Measurements from ENCODE around the gene NCKAP5.

The NCKAP5 gene

DNA sequence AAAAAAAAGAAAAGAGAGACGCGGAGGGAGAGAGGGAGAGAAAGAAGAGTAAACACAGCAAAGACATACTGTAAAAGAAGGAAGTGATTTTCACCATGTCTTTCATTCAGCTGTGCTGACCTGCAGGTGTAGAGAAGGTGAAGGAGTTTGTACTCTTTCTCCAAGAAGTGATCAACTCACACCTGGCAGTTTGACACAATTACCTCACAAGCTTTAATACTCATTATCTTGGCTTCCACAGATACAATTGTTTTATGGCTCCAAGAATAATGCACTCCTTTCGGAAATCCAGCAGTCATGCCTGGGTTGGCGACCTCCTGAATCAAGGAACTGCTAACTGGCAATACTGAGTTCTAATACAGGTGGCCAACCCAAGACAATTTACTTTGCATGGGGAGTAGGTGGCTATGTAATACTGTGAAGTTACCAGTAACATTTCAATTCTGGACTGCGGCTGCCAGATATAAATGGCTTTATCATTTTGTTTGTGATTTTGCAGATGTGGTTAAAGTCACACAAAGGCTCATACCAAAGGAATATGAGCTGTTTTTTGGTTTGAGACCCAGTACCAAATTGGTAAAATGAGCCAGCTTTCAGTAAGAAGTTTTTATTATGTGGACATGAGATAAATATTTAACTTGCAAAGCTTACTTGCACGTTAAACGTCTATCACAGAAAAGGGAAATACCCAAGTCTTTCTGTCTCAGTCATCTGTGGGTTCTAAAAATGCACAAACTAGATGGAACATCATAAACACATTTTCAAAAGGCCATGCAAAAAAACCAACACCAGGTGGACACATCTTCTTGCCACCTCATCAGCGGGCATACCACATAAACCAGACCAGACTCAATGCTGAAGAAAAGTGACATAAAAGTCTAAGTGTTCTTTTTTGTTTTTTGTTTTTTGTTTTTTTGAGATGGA lies 69.3 kb downstream of the NCKAP5 start:
- no peaks in the 10 kb centered on the region for H3F3A ChIP-seq (ENCODE audit: insufficient read depth, low read length)
- H3K4me3 ChIP-seq (ENCODE audit: low read depth, low read length, poor library complexity, severe bottlenecking) = no peak overlapping the region
- H3K9ac ChIP-seq (ENCODE audit: low read length) = no peak overlapping the region
- H3K27me3 ChIP-seq (ENCODE audit: insufficient read depth, low read length) = no peaks in the 10 kb centered on the region
- no peaks in the 10 kb centered on the region for H3K9me2 ChIP-seq (ENCODE audit: low read depth, low read length)
- no peaks in the 10 kb centered on the region for H3K9me3 ChIP-seq (ENCODE audit: low read length)
- H3K79me2 ChIP-seq (ENCODE audit: insufficient read depth, low read length) = no peaks in the 10 kb centered on the region
- TF ChIP-seq EZH2 (IDR thresholded peaks at IDR 0.05; ENCODE audit: borderline replicate concordance, low read length) = no peak
- TF ChIP-seq, protein P1, sequence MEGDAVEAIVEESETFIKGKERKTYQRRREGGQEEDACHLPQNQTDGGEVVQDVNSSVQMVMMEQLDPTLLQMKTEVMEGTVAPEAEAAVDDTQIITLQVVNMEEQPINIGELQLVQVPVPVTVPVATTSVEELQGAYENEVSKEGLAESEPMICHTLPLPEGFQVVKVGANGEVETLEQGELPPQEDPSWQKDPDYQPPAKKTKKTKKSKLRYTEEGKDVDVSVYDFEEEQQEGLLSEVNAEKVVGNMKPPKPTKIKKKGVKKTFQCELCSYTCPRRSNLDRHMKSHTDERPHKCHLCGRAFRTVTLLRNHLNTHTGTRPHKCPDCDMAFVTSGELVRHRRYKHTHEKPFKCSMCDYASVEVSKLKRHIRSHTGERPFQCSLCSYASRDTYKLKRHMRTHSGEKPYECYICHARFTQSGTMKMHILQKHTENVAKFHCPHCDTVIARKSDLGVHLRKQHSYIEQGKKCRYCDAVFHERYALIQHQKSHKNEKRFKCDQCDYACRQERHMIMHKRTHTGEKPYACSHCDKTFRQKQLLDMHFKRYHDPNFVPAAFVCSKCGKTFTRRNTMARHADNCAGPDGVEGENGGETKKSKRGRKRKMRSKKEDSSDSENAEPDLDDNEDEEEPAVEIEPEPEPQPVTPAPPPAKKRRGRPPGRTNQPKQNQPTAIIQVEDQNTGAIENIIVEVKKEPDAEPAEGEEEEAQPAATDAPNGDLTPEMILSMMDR (IDR thresholded peaks at IDR 0.05; ENCODE audit: low read length) = no peak
- H3K36me3 ChIP-seq (ENCODE audit: insufficient read depth, low read length) = no peaks in the 10 kb centered on the region
- no peaks in the 10 kb centered on the region for H4K20me1 ChIP-seq (ENCODE audit: insufficient read depth, low read length)
- no peak overlapping the region for H2AFZ ChIP-seq (ENCODE audit: low read length)
- peaks cover 19% of the 10 kb centered on the region for H3K4me1 ChIP-seq (ENCODE audit: insufficient read depth, low read length, severe bottlenecking)
- H3K27ac ChIP-seq (ENCODE audit: low read depth, low read length, poor library complexity, severe bottlenecking) = peak overlapping the region; percentile 78
- 0 out of 2 replicates have a peak overlapping the region, but pooled peaks have one; percentile 8 for H3K4me2 ChIP-seq (ENCODE audit: low read length)

DNA sequence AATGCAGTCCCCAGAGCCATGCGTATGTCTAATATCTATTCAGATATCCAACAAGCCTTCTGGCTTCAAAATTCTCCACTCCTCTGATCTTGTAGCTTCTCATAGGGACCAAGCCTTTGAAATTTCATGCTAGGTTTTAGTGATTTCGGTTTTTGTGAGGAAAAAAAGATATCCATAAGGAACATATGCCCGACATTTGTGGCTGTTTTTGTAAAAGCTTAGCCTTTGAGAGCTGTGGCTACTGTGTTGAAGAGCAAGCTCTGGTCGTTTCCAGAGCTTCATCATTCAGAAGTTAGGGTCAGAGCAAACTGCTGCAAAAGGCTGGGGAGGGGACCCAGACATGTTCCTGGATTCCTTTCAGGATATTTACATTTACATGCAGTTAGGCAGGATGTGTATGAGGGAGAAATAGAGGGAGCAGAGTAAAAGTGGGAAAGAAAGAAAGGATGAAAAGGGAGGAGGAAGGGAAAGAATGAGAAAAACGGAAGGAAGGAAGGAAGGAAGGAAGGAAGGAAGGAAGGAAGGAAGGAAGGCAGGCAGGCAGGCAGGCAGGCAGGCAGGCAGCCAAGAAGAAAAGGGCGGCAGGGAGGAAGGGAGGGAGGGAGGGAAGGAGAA lies 70.2 kb downstream of the NCKAP5 start:
- no peak overlapping the region for H2AFZ ChIP-seq (ENCODE audit: low read length)

DNA sequence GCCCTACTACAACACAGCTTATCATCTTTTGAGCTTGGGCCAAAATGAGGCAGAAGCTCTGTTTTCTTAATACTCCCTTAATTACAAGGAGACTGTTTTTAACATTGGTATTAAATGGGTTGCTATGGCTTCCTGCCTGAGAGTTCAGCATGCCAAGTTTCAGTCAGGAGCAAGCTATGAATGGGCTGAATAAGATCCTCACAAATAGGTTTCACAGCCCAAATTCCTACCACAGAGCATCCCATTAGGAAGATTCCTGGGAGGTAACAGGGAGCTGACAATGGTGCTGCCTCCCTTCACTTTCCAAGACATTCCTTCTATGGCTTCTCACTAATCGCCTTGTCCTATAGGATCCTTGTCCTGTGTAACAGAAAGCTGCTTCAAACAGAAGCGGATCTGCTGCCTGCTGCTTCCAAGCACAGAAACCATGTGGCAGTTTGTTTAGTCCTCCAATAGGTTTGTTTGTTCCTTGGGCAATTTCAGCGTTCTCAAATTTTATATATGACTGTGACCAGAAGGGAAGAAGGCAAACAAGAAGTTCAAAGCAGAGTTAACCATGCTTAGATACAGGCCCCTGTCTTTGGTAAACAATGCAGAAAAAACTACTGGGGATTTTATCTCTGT lies 70.9 kb downstream of the NCKAP5 start:
- H3K9me2 ChIP-seq (ENCODE audit: low read depth, low read length) = no peaks in the 10 kb centered on the region
- H3K4me1 ChIP-seq (ENCODE audit: insufficient read depth, low read length, severe bottlenecking) = peaks cover 19% of the 10 kb centered on the region
- H3K4me2 ChIP-seq (ENCODE audit: low read length) = no peak overlapping the region
- TF ChIP-seq EZH2 (IDR thresholded peaks at IDR 0.05; ENCODE audit: borderline replicate concordance, low read length) = no peak
- TF ChIP-seq, protein P1 (IDR thresholded peaks at IDR 0.05; ENCODE audit: low read length) = no peak
- no peaks in the 10 kb centered on the region for H3K36me3 ChIP-seq (ENCODE audit: insufficient read depth, low read length)
- H4K20me1 ChIP-seq (ENCODE audit: insufficient read depth, low read length) = no peaks in the 10 kb centered on the region
- no peak overlapping the region for H3K4me3 ChIP-seq (ENCODE audit: low read depth, low read length, poor library complexity, severe bottlenecking)
- H3K9me3 ChIP-seq (ENCODE audit: low read length) = no peaks in the 10 kb centered on the region
- H3K79me2 ChIP-seq (ENCODE audit: insufficient read depth, low read length) = no peaks in the 10 kb centered on the region
- no peaks in the 10 kb centered on the region for H3F3A ChIP-seq (ENCODE audit: insufficient read depth, low read length)
- H3K27me3 ChIP-seq (ENCODE audit: insufficient read depth, low read length) = no peaks in the 10 kb centered on the region
- H3K27ac ChIP-seq (ENCODE audit: low read depth, low read length, poor library complexity, severe bottlenecking) = peak overlapping the region; percentile 27
- no peak overlapping the region for H3K9ac ChIP-seq (ENCODE audit: low read length)
- H2AFZ ChIP-seq (ENCODE audit: low read length) = no peak overlapping the region

More for the DNA sequence above, 70.2 kb downstream of the NCKAP5 start:
- Histone ChIP-seq H3K79me2 (ENCODE audit: insufficient read depth, low read length) (no peaks in the 10 kb centered on the region), H3K4me2 (ENCODE audit: low read length) (no peak overlapping the region), H3K27ac (ENCODE audit: low read depth, low read length, poor library complexity, severe bottlenecking) (peak overlapping the region; percentile 27), H3K36me3 (ENCODE audit: insufficient read depth, low read length) (no peaks in the 10 kb centered on the region), H3K27me3 (ENCODE audit: insufficient read depth, low read length) (no peaks in the 10 kb centered on the region), H3K4me1 (ENCODE audit: insufficient read depth, low read length, severe bottlenecking) (peaks cover 19% of the 10 kb centered on the region), H3K4me3 (ENCODE audit: low read depth, low read length, poor library complexity, severe bottlenecking) (no peak overlapping the region), H3F3A (ENCODE audit: insufficient read depth, low read length) (no peaks in the 10 kb centered on the region), H4K20me1 (ENCODE audit: insufficient read depth, low read length) (no peaks in the 10 kb centered on the region), H3K9ac (ENCODE audit: low read length) (no peak overlapping the region), H3K9me3 (ENCODE audit: low read length) (no peaks in the 10 kb centered on the region), H3K9me2 (ENCODE audit: low read depth, low read length) (no peaks in the 10 kb centered on the region)
- TF ChIP-seq, protein P1 (IDR thresholded peaks at IDR 0.05; ENCODE audit: low read length) = no peak
- TF ChIP-seq EZH2 (IDR thresholded peaks at IDR 0.05; ENCODE audit: borderline replicate concordance, low read length) = no peak
